HG02642 (cell line): ENCODE measurements around the gene TASOR.

Experiments
- ATAC-seq: cut with Tn5 transposase; IDR thresholded peaks from one replicate; pipeline ENCODE4 v1.9.1; 2021; ENCODE audit warnings: mild to moderate bottlenecking; ENCODE audit not compliant: unreplicated experiment, poor library complexity

The TASOR gene

GRCh38 chr3:56684029-56684428, 964 bp upstream of the TASOR start:
- ATAC-seq = no peak

- peak; percentile 76 for ATAC-seq
Observed at GRCh38 chr3:56682462-56683121, 473 bp downstream of the TASOR start.

GRCh38 chr3:56681984-56682461, 1.0 kb downstream of the TASOR start:
- no peak for ATAC-seq

- ATAC-seq = no peak
Observed at GRCh38 chr3:56680054-56680580, 2.9 kb downstream of the TASOR start.

- peak; percentile 50 for ATAC-seq
Observed at GRCh38 chr3:56677286-56677685, 5.8 kb downstream of the TASOR start.

- ATAC-seq = no peak
Observed at GRCh38 chr3:56673781-56674457, 9.1 kb downstream of the TASOR start.

GRCh38 chr3:56667973-56668579, 15.0 kb downstream of the TASOR start:
- no peak for ATAC-seq

GRCh38 chr3:56664823-56665222, 18.2 kb downstream of the TASOR start:
- ATAC-seq = no peak

- no peak for ATAC-seq
Observed at GRCh38 chr3:56655709-56656108, 27.4 kb downstream of the TASOR start.

- ATAC-seq = no peak
Observed at GRCh38 chr3:56654460-56654859, 28.6 kb downstream of the TASOR start.

GRCh38 chr3:56645407-56645806, 37.7 kb downstream of the TASOR start:
- no peak for ATAC-seq

GRCh38 chr3:56633602-56634535, 49.2 kb downstream of the TASOR start:
- no peak for ATAC-seq
